Type B pancreatic cell (in vitro differentiated cells): ENCODE results near the gene PTHLH. TPM values are rescaled to one million over a fixed set of nuclear protein-coding genes. Genes with fewer than 3 reads are reported as not detected.

Experiments
- DNase-seq: peaks from one replicate; pipeline ENCODE4 v3.0.0; 2021; ENCODE audit warnings: mixed read lengths; ENCODE audit not compliant: unreplicated experiment; ENCODE audit errors: extremely low spot score
- H3K27ac Mint-ChIP-seq: 2 replicates; pipeline ENCODE4 v1.8.0; 2021; ENCODE audit warnings: mild to moderate bottlenecking, mixed read lengths
- H3K27me3 Mint-ChIP-seq: 2 replicates; pipeline ENCODE4 v1.8.0; 2021; ENCODE audit warnings: mixed read lengths
- H3K36me3 Mint-ChIP-seq: 2 replicates; pipeline ENCODE4 v1.8.0; 2021; ENCODE audit warnings: mixed read lengths
- H3K4me1 Mint-ChIP-seq: one replicate; pipeline ENCODE4 v1.8.0; 2021; ENCODE audit warnings: mixed read lengths; ENCODE audit not compliant: unreplicated experiment
- H3K4me3 Mint-ChIP-seq: 2 replicates; pipeline ENCODE4 v1.8.0; 2021; ENCODE audit warnings: mild to moderate bottlenecking, mixed read lengths
- H3K9me3 Mint-ChIP-seq: 2 replicates; pipeline ENCODE4 v1.8.0; 2021; ENCODE audit warnings: mixed read lengths
- total RNA-seq: library from RNA; stranded (reverse); gene quantifications from 2 replicates; pipeline ENCODE4 v1.2.1, GENCODE V29; 2021; ENCODE audit warnings: low replicate concordance
- TF ChIP-seq, protein P1 (sequence below): fragments of 200-600 bp; sonication (generic); conservative IDR thresholded peaks from 2 replicates; pipeline ENCODE4 v1.5.0; 2021; ENCODE audit warnings: antibody characterized with exemption, mild to moderate bottlenecking

PTHLH gene
- total RNA-seq, 1 donor from 2014 or later = 6.3 TPM

GRCh38 chr12:27965411-27965810, 7.1 kb downstream of the PTHLH start:
- Mint-ChIP-seq H3K4me1 (no peaks in the 10 kb centered on the region), H3K4me3 (peak overlapping the region; percentile 2), H3K27me3 (peaks cover 74% of the 10 kb centered on the region), H3K36me3 (peaks cover 32% of the 10 kb centered on the region), H3K27ac (no peak overlapping the region), H3K9me3 (no peaks in the 10 kb centered on the region)
- no peak for DNase-seq
- TF ChIP-seq, protein P1, sequence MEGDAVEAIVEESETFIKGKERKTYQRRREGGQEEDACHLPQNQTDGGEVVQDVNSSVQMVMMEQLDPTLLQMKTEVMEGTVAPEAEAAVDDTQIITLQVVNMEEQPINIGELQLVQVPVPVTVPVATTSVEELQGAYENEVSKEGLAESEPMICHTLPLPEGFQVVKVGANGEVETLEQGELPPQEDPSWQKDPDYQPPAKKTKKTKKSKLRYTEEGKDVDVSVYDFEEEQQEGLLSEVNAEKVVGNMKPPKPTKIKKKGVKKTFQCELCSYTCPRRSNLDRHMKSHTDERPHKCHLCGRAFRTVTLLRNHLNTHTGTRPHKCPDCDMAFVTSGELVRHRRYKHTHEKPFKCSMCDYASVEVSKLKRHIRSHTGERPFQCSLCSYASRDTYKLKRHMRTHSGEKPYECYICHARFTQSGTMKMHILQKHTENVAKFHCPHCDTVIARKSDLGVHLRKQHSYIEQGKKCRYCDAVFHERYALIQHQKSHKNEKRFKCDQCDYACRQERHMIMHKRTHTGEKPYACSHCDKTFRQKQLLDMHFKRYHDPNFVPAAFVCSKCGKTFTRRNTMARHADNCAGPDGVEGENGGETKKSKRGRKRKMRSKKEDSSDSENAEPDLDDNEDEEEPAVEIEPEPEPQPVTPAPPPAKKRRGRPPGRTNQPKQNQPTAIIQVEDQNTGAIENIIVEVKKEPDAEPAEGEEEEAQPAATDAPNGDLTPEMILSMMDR = no peak

- no peak for DNase-seq
- H3K4me1 Mint-ChIP-seq = no peaks in the 10 kb centered on the region
- H3K9me3 Mint-ChIP-seq = no peaks in the 10 kb centered on the region
- peaks cover 30% of the 10 kb centered on the region for H3K36me3 Mint-ChIP-seq
- peak overlapping the region; percentile 2 for H3K27ac Mint-ChIP-seq
- peak overlapping the region; percentile 42 for H3K4me3 Mint-ChIP-seq
- H3K27me3 Mint-ChIP-seq = peaks cover 68% of the 10 kb centered on the region
- TF ChIP-seq, protein P1 = no peak
Observed at GRCh38 chr12:27964123-27964522, 8.4 kb downstream of the PTHLH start.

- no peak overlapping the region for H3K27ac Mint-ChIP-seq
- no peak overlapping the region for H3K4me3 Mint-ChIP-seq
- TF ChIP-seq, protein P1 = no peak
- DNase-seq = no peak
- H3K27me3 Mint-ChIP-seq = peaks cover 63% of the 10 kb centered on the region
- no peaks in the 10 kb centered on the region for H3K4me1 Mint-ChIP-seq
- H3K36me3 Mint-ChIP-seq = peaks cover 35% of the 10 kb centered on the region
- H3K9me3 Mint-ChIP-seq = no peaks in the 10 kb centered on the region
Observed at GRCh38 chr12:27960821-27961220, 11.7 kb downstream of the PTHLH start.

GRCh38 chr12:27958675-27959074, 13.9 kb downstream of the PTHLH start:
- TF ChIP-seq, protein P1 = no peak
- no peaks in the 10 kb centered on the region for H3K4me1 Mint-ChIP-seq
- H3K27me3 Mint-ChIP-seq = peaks cover 57% of the 10 kb centered on the region
- DNase-seq = no peak
- H3K27ac Mint-ChIP-seq = no peak overlapping the region
- H3K36me3 Mint-ChIP-seq = peaks cover 26% of the 10 kb centered on the region
- H3K9me3 Mint-ChIP-seq = no peaks in the 10 kb centered on the region
- H3K4me3 Mint-ChIP-seq = no peak overlapping the region

GRCh38 chr12:27957366-27957765, 15.2 kb downstream of the PTHLH start:
- TF ChIP-seq, protein P1 = no peak
- DNase-seq = no peak
- no peak overlapping the region for H3K27ac Mint-ChIP-seq
- H3K27me3 Mint-ChIP-seq = peaks cover 60% of the 10 kb centered on the region
- H3K4me1 Mint-ChIP-seq = no peaks in the 10 kb centered on the region
- H3K36me3 Mint-ChIP-seq = peaks cover 16% of the 10 kb centered on the region
- no peaks in the 10 kb centered on the region for H3K9me3 Mint-ChIP-seq
- H3K4me3 Mint-ChIP-seq = no peak overlapping the region

GRCh38 chr12:27953817-27954216, 18.7 kb downstream of the PTHLH start:
- no peak overlapping the region for H3K27ac Mint-ChIP-seq
- peaks cover 8% of the 10 kb centered on the region for H3K36me3 Mint-ChIP-seq
- no peak for DNase-seq
- TF ChIP-seq, protein P1 = no peak
- peaks cover 71% of the 10 kb centered on the region for H3K27me3 Mint-ChIP-seq
- no peaks in the 10 kb centered on the region for H3K9me3 Mint-ChIP-seq
- H3K4me1 Mint-ChIP-seq = no peaks in the 10 kb centered on the region
- H3K4me3 Mint-ChIP-seq = no peak overlapping the region
